Hematopoietic multipotent progenitor cell (in vitro differentiated cells): ENCODE measurements around the gene BNC2. TPM values are rescaled to one million over a fixed set of nuclear protein-coding genes. Genes with fewer than 3 reads are reported as not detected.

Source experiments
- DNase-seq, 3 donors: peaks; one replicate each; pipeline ENCODE4 v3.0.0-alpha.2; 2011 to 2015; ENCODE audit warnings: low read depth in 2 of 3, low spot score in 2 of 3
- total RNA-seq: library from RNA; depleted of rRNA; stranded (reverse); fragments of >200 nt; gene quantifications from one replicate; pipeline ENCODE4 v1.2.3, GENCODE V29; 2012

BNC2 gene
- total RNA-seq, 1 donor, result under 0.01 TPM

GRCh38 chr9:16680975-16681651 is 189.4 kb downstream of the BNC2 start:
- DNase-seq, result no peak

DNA sequence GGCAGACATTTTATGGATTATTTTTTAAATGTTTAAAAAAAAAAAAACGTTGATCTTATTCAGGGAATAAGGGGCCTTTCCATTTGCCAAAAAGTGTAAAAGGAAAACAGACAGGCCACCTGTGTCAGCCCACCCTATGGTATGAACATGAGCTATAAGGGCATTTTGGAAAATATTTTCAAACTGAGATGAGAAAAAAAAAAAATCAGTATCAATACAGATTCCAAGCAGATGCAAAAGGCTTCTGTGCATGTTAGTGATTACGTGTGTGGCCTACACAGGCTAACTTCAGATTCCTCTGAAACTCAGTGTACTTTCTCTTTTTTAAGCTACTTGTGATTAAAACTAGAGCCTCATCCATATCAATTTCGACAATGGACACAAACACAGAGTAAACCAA is 189.9 kb downstream of the BNC2 start:
- no peak for DNase-seq

- DNase-seq, result no peak
Measured at GRCh38 chr9:16679327-16679821, 191.1 kb downstream of the BNC2 start.

GRCh38 chr9:16676519-16676918 is 194.0 kb downstream of the BNC2 start:
- no peak for DNase-seq

- no peak for DNase-seq
Measured at GRCh38 chr9:16675131-16675530, 195.3 kb downstream of the BNC2 start.

DNA sequence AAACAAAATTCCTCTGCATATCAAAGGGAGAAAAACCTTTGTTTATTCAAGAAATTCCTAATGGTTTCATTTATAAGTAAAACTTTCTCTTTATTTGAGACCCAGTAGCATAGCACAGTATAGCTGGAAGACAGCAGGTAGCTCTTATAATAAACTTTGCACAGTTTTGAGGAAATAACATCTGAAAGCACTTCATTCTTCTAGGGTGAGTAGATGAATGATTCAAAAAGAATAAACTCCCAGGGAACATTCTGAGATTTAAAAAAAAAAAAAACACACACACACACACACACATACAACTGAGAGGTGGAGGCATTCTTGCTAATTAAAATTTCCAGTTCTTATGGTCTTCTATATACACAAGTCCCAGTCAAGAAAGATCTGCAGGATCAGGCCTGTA is 197.3 kb downstream of the BNC2 start:
- no peak for DNase-seq

- no peak for DNase-seq
Measured at GRCh38 chr9:16672501-16672900, 198.0 kb downstream of the BNC2 start.

GRCh38 chr9:16671591-16672137 is 198.8 kb downstream of the BNC2 start:
- DNase-seq, result no peak

DNA sequence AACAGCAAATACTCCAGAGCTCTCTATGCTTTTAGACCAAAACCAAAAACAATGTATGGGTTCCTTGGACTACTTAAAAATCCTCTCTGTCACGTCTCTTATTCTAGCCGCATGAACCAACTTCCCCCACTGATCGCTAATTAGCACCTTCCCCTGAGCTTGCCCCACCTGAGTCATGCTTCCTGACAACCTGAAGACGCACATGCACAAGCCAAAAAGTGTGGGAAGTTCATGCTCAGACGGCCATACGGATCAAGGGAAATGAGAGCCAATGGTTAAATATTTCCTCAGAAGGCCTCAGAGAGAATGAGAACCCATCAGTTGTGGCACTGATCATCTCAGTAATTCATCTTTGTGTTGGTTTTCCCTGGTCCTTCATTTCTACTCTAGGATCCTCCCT is 199.7 kb downstream of the BNC2 start:
- DNase-seq, result no peak

GRCh38 chr9:16668734-16669295 is 201.7 kb downstream of the BNC2 start:
- DNase-seq, result no peak

GRCh38 chr9:16664211-16664610 is 206.3 kb downstream of the BNC2 start:
- no peak for DNase-seq

DNA sequence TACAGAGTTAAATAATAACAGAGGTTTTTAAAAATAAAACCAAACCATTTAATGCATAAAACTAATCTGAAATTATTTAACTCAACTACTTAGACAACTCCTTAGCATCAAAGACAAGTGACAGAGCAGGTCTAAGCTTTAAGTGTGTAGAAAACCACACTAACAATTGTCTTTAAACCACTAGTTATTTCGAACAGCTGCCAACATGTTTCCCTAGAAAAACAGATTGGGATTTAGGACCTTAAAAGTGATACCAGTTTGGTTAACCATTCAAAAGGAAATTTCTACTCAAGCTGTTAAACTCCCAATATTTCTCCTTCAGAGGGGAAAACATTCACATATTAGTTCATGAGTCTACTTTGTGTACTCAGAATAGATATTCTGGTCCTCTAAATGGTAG is 208.7 kb downstream of the BNC2 start:
- DNase-seq, result no peak

DNA sequence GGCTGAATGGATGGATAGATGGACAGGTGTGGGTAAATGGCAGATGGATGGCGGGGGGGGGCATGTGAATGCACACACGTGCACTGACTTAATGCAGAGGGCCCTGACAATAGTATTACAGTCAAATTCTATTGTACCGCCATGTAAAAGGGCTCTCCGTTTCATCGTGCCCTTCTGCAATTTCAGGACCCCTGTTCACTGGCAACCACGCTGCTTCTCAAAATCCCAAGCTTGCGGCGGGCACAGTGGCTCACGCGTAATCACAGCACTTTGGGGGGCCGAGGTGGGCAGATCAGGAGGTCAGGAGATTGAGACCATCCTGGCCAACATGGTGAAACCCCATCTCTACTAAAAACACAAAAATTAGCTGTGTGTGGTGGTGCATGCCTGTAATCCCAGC is 211.4 kb downstream of the BNC2 start:
- DNase-seq, result no peak

DNA sequence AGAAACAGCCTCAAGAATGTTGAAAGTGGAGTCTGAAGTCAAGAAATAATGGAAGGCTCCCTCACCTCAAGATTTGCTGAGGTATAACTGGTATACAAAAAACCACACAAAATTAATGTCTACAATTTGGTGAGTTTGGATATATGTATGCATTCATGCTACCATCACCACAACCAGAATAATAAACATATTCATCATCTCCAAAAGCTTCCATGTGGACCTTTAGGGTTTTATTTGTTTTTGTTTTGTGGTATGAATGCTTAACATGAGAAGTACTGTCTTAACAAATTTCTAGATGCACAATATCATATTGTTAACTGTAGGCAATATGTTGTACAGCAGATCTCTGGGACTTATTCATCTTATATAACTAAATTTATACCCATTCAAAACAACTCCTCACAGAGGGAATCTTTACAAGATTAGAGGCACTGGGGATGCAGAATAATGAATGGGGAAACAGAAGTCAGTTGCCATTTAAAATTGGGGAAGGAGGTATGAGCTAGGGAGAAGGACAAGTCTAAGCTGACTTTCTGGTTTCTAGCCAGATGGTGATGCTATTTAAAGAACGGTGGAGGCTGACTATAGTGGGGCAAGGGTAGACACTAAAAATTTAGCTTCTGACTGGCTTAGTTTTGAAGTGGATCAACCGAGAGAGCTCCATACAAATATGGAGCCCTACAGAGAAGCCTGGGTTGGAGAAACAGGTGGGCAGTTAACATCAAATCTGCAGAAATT is 213.9 kb downstream of the BNC2 start:
- no peak for DNase-seq

DNA sequence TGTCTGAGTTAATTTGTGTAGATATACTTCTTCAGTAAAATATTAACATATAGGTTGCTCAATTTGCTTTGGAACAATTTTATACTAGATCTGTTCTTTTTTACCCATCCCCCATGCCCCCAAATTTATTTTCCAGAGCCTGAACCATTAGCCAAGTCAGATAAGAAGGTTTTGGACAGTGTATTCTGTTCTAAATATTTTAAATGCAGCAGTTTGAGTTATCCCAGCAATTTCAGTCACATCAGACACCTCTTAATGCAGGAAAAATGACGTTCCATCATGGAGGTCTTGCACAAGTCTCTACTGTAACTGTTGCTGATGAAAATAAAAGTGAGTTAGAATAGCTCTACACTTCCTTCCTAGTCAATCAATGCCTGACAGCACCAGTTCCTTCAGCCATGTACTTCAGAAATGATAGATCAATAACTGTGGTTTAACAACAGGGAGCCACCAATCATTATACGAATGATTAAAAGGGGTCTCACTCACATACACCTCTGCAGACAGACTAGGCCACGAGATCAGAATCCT is 215.8 kb downstream of the BNC2 start:
- no peak for DNase-seq

DNA sequence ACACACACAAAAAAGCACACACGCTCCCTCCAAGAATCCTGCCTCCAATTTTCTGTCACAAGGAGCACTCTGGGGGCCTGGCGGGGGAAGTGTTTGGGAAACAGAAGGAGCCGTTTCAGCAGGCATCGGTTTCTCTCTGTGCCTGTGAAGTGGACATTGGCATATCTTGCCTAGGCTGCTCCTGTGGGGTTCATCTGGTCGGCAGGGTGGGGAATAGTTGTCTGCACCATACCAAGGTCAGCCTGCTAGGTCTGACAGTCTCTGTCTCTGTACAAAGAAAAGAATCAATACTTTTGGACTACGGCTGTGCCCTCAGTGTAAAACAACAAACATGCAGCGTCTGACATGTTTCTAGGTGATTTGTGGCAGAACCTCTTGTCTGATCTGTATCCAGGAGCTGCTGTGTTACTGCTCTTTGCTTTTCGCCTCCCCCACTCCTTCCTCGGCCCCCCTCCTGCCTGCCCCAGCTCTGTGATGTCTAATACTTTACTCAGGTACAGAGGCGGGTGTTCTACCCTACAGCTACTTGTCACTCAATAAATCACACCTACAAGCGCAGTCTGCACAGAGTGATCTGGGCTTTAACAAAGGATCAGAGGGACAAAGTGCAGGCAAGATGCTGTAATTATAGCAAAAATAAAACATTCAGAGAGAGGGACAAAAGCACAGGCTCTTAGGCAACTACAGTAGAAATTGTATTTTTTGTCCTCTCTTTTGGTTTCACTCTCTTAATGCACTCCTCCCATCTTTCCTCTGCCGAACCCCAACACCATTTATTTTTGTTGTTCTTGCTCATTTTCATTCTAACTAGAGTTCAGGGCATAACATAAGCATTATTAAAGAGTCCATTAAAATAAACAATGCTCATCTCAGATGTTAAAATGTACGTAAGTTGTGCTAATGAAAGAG is 216.7 kb downstream of the BNC2 start:
- DNase-seq, result no peak

GRCh38 chr9:16652582-16652981 is 217.9 kb downstream of the BNC2 start:
- no peak for DNase-seq

- DNase-seq, result no peak
Measured at GRCh38 chr9:16651446-16651964, 219.0 kb downstream of the BNC2 start.

DNA sequence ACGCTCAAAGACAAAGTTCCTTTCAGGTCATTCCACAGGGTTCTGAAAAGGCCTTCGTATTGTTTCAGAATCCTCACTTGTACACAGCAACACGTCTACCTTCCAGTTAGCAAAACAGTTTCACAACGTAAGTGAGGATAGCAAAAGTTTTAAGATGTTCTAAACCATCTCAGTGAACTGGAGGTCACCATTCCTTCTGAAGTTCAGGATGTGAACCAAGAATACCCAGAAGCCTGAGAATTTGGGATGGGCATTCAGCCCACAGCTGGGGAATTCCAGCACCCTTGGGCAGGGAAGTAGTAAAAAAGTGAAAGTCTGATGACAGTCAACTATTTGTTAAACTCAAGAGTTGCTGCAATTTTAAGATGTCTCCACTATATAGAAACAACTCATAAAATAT is 224.5 kb downstream of the BNC2 start:
- no peak for DNase-seq

DNA sequence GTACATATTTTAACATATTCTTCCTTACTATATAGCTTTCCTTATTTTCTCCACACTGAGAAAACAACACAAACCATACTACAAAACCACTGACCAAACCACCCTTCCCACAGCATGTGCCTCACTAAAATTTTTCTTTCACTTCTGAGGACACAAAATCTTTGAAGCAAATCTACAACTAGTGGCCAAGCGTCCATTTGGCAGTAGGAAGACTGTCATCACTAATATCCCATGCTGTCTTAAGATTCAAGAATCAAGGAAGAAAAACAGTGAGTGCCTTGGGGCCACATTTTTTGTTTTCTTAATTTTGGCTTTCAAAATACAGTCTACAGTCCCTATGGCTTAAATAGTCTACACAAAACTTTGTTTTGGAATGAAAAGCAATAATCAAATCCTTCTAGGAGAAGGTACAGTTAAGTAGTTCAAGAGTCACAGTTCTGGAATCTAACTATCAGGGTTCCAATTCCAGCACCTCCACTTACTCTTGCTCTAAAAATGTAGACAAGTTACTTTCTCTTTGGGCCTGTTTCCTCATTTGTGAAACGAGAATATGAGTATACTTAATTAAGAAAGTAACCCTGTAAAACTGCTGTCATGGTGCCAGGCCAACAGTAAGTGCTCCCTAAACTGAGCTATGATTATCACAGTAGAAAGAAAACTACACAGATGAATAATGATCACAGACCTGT is 227.9 kb downstream of the BNC2 start:
- no peak for DNase-seq
